ENCODE measurements around the gene ZNF780B. TPM values are rescaled to one million over a fixed set of nuclear protein-coding genes. Genes with fewer than 3 reads are reported as not detected.

ZNF780B gene
- total RNA-seq, 2 donors from 2014 or later: 15.1 to 16.8 TPM

- DNase-seq (no peak), ATAC-seq (no peak)
- no peak overlapping the region for H3K27ac Mint-ChIP-seq
- no peaks in the 10 kb centered on the region for H3K36me3 Mint-ChIP-seq (ENCODE audit: low read depth)
- no peak overlapping the region for H3K4me3 Mint-ChIP-seq
- H3K9me3 ChIP-seq (ENCODE audit: control insufficient read depth, low read length, poor library complexity, severe bottlenecking): peaks cover 39% of the 10 kb centered on the region
- no peaks in the 10 kb centered on the region for H3K4me1 Mint-ChIP-seq
- no peaks in the 10 kb centered on the region for H3K27me3 Mint-ChIP-seq
Observed at GRCh38 chr19:40023969-40024368, 32.1 kb downstream of the ZNF780B start.

GRCh38 chr19:40013991-40014390 lies 42.0 kb downstream of the ZNF780B start:
- Mint-ChIP-seq H3K27me3 (no peaks in the 10 kb centered on the region), H3K27ac (no peak overlapping the region), H3K4me1 (no peaks in the 10 kb centered on the region), H3K36me3 (ENCODE audit: low read depth) (peaks cover 8% of the 10 kb centered on the region), H3K4me3 (no peak overlapping the region)
- ATAC-seq (no peak), DNase-seq (no peak)
- peaks cover 14% of the 10 kb centered on the region for H3K9me3 ChIP-seq (ENCODE audit: control insufficient read depth, low read length, poor library complexity, severe bottlenecking)

GRCh38 chr19:40009674-40010073 lies 46.4 kb downstream of the ZNF780B start:
- peaks cover 10% of the 10 kb centered on the region for H3K9me3 ChIP-seq (ENCODE audit: control insufficient read depth, low read length, poor library complexity, severe bottlenecking)
- Mint-ChIP-seq H3K27me3 (no peaks in the 10 kb centered on the region), H3K4me1 (no peaks in the 10 kb centered on the region), H3K36me3 (ENCODE audit: low read depth) (peaks cover 22% of the 10 kb centered on the region), H3K4me3 (no peak overlapping the region), H3K27ac (no peak overlapping the region)
- no peak for DNase-seq
- no peak for ATAC-seq

DNA sequence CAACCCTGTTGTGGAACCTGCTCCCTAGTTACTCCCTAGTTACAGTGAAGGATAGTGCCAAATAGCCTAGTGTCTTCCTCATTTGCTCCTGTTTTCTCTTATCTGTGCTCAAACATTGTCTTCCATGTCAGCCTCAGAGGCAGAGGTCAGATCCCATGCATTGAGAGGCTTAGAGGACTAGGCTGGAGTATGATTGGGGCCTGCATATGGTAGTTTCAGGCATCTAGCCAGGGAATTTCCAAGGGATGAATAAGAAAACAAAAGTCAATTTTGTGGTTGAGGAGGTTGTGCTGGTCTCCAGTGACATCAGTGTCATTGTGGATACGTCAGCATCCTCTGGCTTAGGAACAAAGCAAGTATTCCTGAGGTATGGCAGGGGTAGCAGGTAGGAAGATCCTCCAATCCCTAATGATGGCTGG lies 49.7 kb downstream of the ZNF780B start:
- Mint-ChIP-seq H3K27ac (no peak overlapping the region), H3K4me3 (no peak overlapping the region), H3K4me1 (no peaks in the 10 kb centered on the region), H3K36me3 (ENCODE audit: low read depth) (peaks cover 19% of the 10 kb centered on the region), H3K27me3 (no peaks in the 10 kb centered on the region)
- no peak for DNase-seq
- no peaks in the 10 kb centered on the region for H3K9me3 ChIP-seq (ENCODE audit: control insufficient read depth, low read length, poor library complexity, severe bottlenecking)
- no peak for ATAC-seq

DNA sequence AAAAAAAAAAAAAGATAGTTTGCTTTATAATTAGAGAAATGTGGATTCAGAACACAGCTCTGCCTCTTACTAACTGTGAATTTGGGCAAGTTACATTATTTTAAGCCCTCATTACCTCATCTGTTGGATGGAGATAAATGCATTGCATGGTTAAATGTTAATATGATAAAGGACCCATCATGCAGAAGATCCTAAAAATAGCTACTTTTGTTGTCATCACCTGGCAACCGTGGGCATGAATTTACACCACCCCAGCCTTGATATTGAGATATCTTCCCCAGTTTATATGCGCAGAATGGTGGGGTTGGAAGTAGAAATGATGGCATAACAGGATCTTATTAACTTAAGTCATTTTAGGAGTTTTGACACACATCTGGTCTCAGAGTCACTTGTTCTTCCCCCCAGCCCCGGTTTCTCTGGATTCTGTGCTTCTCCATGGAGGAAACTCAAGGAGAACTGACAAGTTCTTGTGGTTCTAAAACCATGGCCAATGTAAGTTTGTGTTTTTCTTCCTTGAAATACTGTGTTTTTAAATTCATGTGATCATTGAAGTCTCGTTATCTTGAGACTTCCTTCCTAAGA lies 50.2 kb downstream of the ZNF780B start:
- H3K4me1 Mint-ChIP-seq: no peaks in the 10 kb centered on the region
- H3K27ac Mint-ChIP-seq: no peak overlapping the region
- no peak overlapping the region for H3K4me3 Mint-ChIP-seq
- H3K27me3 Mint-ChIP-seq: no peaks in the 10 kb centered on the region
- no peak for DNase-seq
- H3K9me3 ChIP-seq (ENCODE audit: control insufficient read depth, low read length, poor library complexity, severe bottlenecking): no peaks in the 10 kb centered on the region
- no peak for ATAC-seq
- H3K36me3 Mint-ChIP-seq (ENCODE audit: low read depth): peaks cover 19% of the 10 kb centered on the region

DNA sequence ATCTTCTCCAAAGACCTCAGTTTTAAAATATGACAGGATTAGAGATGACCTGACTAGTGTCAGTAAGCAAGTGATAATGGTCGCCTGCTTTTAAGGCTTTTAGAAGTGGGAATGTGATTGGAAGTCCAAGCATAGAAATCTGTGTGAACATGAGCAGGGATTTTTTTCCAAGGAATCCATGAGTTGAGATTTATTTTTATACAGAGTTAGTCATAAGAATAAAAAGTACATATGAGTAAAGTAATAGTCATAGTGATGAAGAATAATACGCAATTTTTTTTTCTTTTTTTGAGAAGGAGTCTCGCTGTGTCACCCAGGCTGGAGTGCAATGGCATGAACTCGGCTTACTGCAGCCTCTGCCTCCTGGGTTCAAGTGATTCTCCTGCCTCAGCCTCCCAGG lies 57.5 kb downstream of the ZNF780B start:
- Mint-ChIP-seq H3K27ac (peak overlapping the region; percentile 99), H3K36me3 (ENCODE audit: low read depth) (peaks cover 5% of the 10 kb centered on the region), H3K4me3 (peak overlapping the region; percentile 96), H3K4me1 (peaks cover 15% of the 10 kb centered on the region), H3K27me3 (no peaks in the 10 kb centered on the region)
- DNase-seq (no peak), ATAC-seq (no peak)
- no peaks in the 10 kb centered on the region for H3K9me3 ChIP-seq (ENCODE audit: control insufficient read depth, low read length, poor library complexity, severe bottlenecking)

DNA sequence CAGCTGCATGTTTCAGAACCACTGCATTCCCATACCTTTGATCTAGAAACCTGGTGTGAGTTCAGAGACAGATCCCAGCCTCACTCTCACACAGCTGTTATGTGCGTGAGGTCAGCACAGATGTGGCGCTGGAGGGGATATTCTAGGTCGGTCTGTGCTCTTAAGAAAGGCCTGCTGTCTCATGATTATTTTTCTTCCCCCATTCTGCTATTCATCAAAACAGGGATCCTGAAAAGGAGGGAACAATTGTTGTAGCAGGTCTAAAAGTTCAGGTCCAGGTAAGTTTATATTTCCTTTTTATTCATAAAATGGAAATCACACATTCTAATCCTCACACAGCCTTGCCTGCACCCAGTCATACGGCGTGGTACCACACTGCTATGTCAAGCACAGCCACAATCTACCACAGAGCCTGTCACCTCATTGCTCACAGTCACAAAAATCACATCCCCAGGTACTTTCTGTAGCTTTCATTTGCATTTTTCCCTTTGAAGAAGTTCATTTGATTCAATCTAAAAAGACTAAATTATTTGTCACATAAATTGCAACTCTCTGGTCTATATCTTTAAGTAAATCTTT lies 58.3 kb downstream of the ZNF780B start:
- no peaks in the 10 kb centered on the region for H3K27me3 Mint-ChIP-seq
- no peak for DNase-seq
- peaks cover 17% of the 10 kb centered on the region for H3K4me1 Mint-ChIP-seq
- no peaks in the 10 kb centered on the region for H3K9me3 ChIP-seq (ENCODE audit: control insufficient read depth, low read length, poor library complexity, severe bottlenecking)
- peaks cover 5% of the 10 kb centered on the region for H3K36me3 Mint-ChIP-seq (ENCODE audit: low read depth)
- peak overlapping the region; percentile 96 for H3K4me3 Mint-ChIP-seq
- ATAC-seq: no peak
- peak overlapping the region; percentile 99 for H3K27ac Mint-ChIP-seq

GRCh38 chr19:39996811-39997637 lies 59.0 kb downstream of the ZNF780B start, which contains the start of gene ZNF546:
Gene ZNF546 (plus strand): TSS chr19:39997060. CDS start chr19:39998327, 1,267 bp downstream.
- Mint-ChIP-seq H3K27ac (peak within 1 kb of the TSS; percentile 99), H3K27me3 (no peaks in the 10 kb centered on the region), H3K36me3 (ENCODE audit: low read depth) (peaks cover 5% of the 10 kb centered on the region), H3K4me1 (peaks cover 20% of the 10 kb centered on the region), H3K4me3 (peak within 1 kb of the TSS; percentile 96)
- DNase-seq (peak; percentile 74 to 79 (median 76)), ATAC-seq (peak; percentile 95)
- H3K9me3 ChIP-seq (ENCODE audit: control insufficient read depth, low read length, poor library complexity, severe bottlenecking): no peaks in the 10 kb centered on the region

GRCh38 chr19:39996218-39996810 lies 59.7 kb downstream of the ZNF780B start:
- DNase-seq (peak in 1 of 3 donors; percentile 9), ATAC-seq (peak; percentile 64)
- Mint-ChIP-seq H3K27ac (peak overlapping the region; percentile 99), H3K27me3 (no peaks in the 10 kb centered on the region), H3K36me3 (ENCODE audit: low read depth) (peaks cover 5% of the 10 kb centered on the region), H3K4me3 (peak overlapping the region; percentile 96), H3K4me1 (peaks cover 23% of the 10 kb centered on the region)
- H3K9me3 ChIP-seq (ENCODE audit: control insufficient read depth, low read length, poor library complexity, severe bottlenecking): no peaks in the 10 kb centered on the region

- peak overlapping the region; percentile 99 for H3K27ac Mint-ChIP-seq
- H3K4me1 Mint-ChIP-seq: peaks cover 23% of the 10 kb centered on the region
- peaks cover 5% of the 10 kb centered on the region for H3K36me3 Mint-ChIP-seq (ENCODE audit: low read depth)
- H3K4me3 Mint-ChIP-seq: peak overlapping the region; percentile 96
- H3K9me3 ChIP-seq (ENCODE audit: control insufficient read depth, low read length, poor library complexity, severe bottlenecking): no peaks in the 10 kb centered on the region
- no peaks in the 10 kb centered on the region for H3K27me3 Mint-ChIP-seq
- ATAC-seq: no peak
- no peak for DNase-seq
Observed at GRCh38 chr19:39995794-39996193, 60.2 kb downstream of the ZNF780B start.

DNA sequence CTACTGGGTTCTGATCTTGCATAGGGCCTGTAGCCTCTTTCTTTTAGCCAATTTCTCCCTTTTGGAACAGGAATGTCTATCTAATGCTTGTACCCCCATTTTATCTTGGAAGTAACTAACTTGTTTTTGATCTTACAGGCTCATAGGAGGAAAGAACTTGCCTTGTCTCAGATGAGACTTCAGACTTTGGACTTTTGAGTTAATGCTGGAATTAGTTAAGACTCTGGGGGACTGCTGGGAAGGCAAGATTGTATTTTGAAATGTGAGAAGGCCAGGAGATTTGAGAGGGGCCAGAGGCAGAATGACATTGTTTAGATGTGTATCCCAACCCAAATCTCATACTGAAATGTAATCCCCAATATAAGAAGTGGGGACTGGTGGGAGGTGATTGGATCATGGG lies 61.7 kb downstream of the ZNF780B start:
- ATAC-seq (no peak), DNase-seq (no peak)
- Mint-ChIP-seq H3K27ac (no peak overlapping the region), H3K36me3 (ENCODE audit: low read depth) (peaks cover 5% of the 10 kb centered on the region), H3K4me3 (no peak overlapping the region), H3K4me1 (peaks cover 32% of the 10 kb centered on the region), H3K27me3 (no peaks in the 10 kb centered on the region)
- H3K9me3 ChIP-seq (ENCODE audit: control insufficient read depth, low read length, poor library complexity, severe bottlenecking): no peaks in the 10 kb centered on the region

- ATAC-seq: no peak
- Mint-ChIP-seq H3K4me3 (no peak overlapping the region), H3K27me3 (no peaks in the 10 kb centered on the region), H3K4me1 (peaks cover 34% of the 10 kb centered on the region), H3K27ac (no peak overlapping the region), H3K36me3 (ENCODE audit: low read depth) (peaks cover 5% of the 10 kb centered on the region)
- DNase-seq: no peak
- H3K9me3 ChIP-seq (ENCODE audit: control insufficient read depth, low read length, poor library complexity, severe bottlenecking): no peaks in the 10 kb centered on the region
Observed at GRCh38 chr19:39993605-39994004, 62.4 kb downstream of the ZNF780B start.

- Mint-ChIP-seq H3K4me1 (peaks cover 17% of the 10 kb centered on the region), H3K36me3 (ENCODE audit: low read depth) (no peaks in the 10 kb centered on the region), H3K27ac (no peak overlapping the region), H3K4me3 (no peak overlapping the region), H3K27me3 (no peaks in the 10 kb centered on the region)
- ATAC-seq: no peak
- H3K9me3 ChIP-seq (ENCODE audit: control insufficient read depth, low read length, poor library complexity, severe bottlenecking): peaks cover 9% of the 10 kb centered on the region
- no peak for DNase-seq
Observed at GRCh38 chr19:39987596-39987995, 68.4 kb downstream of the ZNF780B start.
